Gastroesophageal sphincter (tissue), 4 donors: Measurements from ENCODE around the gene SESTD1. TPM values are rescaled to one million over a fixed set of nuclear protein-coding genes. Genes with fewer than 3 reads are reported as not detected.

ENCODE experiments used
- ATAC-seq: fragments of 150-250 bp; one replicate; pipeline ENCODE4 v1.9.1; 2016; ENCODE audit warnings: mild to moderate bottlenecking, moderate library complexity
- H3K27ac ChIP-seq, 4 donors: fragments of 200-600 bp; sonication (generic) in 3 of 4; 1 replicate in 3 of 4; 2 replicates in 1 of 4; pipeline ENCODE4 v1.5.1; 2016 to 2019
- H3K27me3 ChIP-seq: fragments of 200-600 bp; sonication (generic); one replicate; pipeline ENCODE4 v1.5.1; 2019
- H3K36me3 ChIP-seq, 2 donors: fragments of 200-600 bp; sonication (generic); one replicate each; pipeline ENCODE4 v1.5.1; 2019; ENCODE audit warnings: control low read depth in 1 of 2
- H3K4me1 ChIP-seq, 3 donors: fragments of 200-600 bp; sonication (generic); 1 replicate in 2 of 3; 2 replicates in 1 of 3; pipeline ENCODE4 v1.5.1; 2016 to 2019; ENCODE audit warnings: control low read depth in 2 of 3
- H3K4me3 ChIP-seq, 2 donors: fragments of 200-600 bp; sonication (generic); one replicate each; pipeline ENCODE4 v1.5.1; 2019; ENCODE audit warnings: mild to moderate bottlenecking in 1 of 2, moderate library complexity in 1 of 2
- H3K9me3 ChIP-seq, 3 donors: fragments of 200-600 bp; sonication (generic); one replicate each; pipeline ENCODE4 v1.5.1; 2017 to 2019; ENCODE audit warnings: control low read depth in 2 of 3
- CTCF ChIP-seq, 4 experiments: fragments of 200-600 bp in 2 of 4; fragments of 450-650 bp in 2 of 4; sonication (generic) in 1 of 4; IDR thresholded peaks; one replicate each; pipeline ENCODE4 v1.5.1; 2017 to 2019; ENCODE audit warnings: antibody characterized with exemption in 4 of 4, mild to moderate bottlenecking in 2 of 4, moderate library complexity in 2 of 4
- EP300 ChIP-seq: sonication (generic); formaldehyde crosslinking; IDR thresholded peaks from one replicate; pipeline ENCODE4 v1.6.1; 2017; ENCODE audit warnings: antibody characterized with exemption, mild to moderate bottlenecking
- POLR2A ChIP-seq, 2 donors: fragments of 450-650 bp; IDR thresholded peaks; one replicate each; pipeline ENCODE4 v1.6.1; 2017; ENCODE audit warnings: antibody characterized with exemption in 2 of 2, mild to moderate bottlenecking in 2 of 2, moderate library complexity in 1 of 2
- POLR2AphosphoS5 ChIP-seq: sonication (generic); formaldehyde crosslinking; IDR thresholded peaks from one replicate; pipeline ENCODE4 v1.6.1; 2017; ENCODE audit warnings: antibody characterized with exemption
- WGBS, 2 donors: methylation state at CpG; one replicate each; pipeline ENCODE4 v1.1.5; 2018; ENCODE audit warnings: low coverage in 1 of 2; 5-methylcytosine and 5-hydroxymethylcytosine counted together
- total RNA-seq, 4 donors: library from RNA; depleted of rRNA; stranded (reverse); fragments of >200 nt; gene quantifications; one replicate each; pipeline ENCODE4 v1.1.0, GENCODE V29; 2016

The SESTD1 gene
- total RNA-seq, 4 donors from 2014 or later = 47.9 to 103 (median 68.5) TPM

DNA sequence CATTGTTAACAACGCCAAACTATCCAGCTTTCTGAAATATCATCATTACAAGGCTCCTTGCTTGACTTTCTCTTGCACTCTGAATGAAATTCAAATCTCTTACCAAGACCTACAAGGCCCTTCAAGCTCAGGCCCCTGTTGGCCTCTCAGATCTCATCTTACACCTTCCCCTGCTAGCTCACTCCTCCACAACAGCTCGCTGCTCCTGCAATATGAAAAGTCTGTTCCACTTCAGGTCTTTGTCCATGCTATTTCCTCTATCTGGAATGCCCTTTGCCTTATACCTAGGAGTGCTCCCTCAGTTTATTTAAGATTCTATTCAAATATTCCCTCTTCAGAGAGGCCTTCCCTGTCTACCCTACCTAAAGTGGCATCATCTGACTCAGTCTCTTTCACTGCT lies 91.7 kb downstream of the SESTD1 start:
- H3K9me3 ChIP-seq = no peaks in the 10 kb centered on the region
- peaks cover 0 to 15% (median 0%) of the 10 kb centered on the region in 3 donors for H3K4me1 ChIP-seq
- TF ChIP-seq POLR2A (IDR thresholded peaks at IDR 0.05) (no peak), CTCF (IDR thresholded peaks at IDR 0.05) (no peak), POLR2AphosphoS5 (no peak), EP300 (no peak)
- no peaks in the 10 kb centered on the region for H3K27me3 ChIP-seq
- H3K4me3 ChIP-seq = no peak overlapping the region
- no peak for ATAC-seq
- whole genome bisulfite sequencing, 2 donors = 94 to 100% methylated on average over 2 of the region's 2 CpGs
- peaks cover 0 to 37% of the 10 kb centered on the region in 2 donors for H3K36me3 ChIP-seq
- H3K27ac ChIP-seq = no peak overlapping the region

DNA sequence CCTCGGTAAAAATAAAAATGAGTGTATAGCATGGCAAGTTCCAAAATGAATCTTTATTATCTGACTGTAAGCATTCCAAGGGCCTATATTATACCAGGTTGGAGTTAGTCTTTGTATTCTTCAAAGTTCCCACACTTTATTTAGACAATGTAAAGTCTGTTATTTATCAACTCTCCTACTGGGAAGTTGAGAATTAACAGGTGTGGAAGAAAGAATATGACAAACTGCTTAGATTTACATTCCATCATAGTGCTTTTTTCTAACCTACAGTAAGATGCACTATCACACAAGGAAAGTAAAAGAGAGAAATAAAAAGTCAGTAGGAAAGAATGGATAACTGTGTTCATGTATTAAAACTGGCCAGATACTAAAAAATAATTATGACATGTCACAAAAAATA lies 93.3 kb downstream of the SESTD1 start:
- Histone ChIP-seq H3K27me3 (no peaks in the 10 kb centered on the region), H3K36me3 (peaks cover 0 to 50% of the 10 kb centered on the region in 2 donors), H3K27ac (no peak overlapping the region), H3K9me3 (no peaks in the 10 kb centered on the region), H3K4me3 (no peak overlapping the region), H3K4me1 (peaks cover 0 to 4% (median 0%) of the 10 kb centered on the region in 3 donors)
- 23 to 41% methylated on average over 1 of the region's 1 CpG for WGBS, 2 donors
- TF ChIP-seq POLR2AphosphoS5 (no peak), POLR2A (IDR thresholded peaks at IDR 0.05) (no peak), EP300 (no peak)
- ATAC-seq = no peak

GRCh38 chr2:179170901-179171300 lies 93.7 kb downstream of the SESTD1 start:
- ATAC-seq = no peak
- Histone ChIP-seq H3K27ac (no peak overlapping the region), H3K9me3 (no peaks in the 10 kb centered on the region), H3K4me3 (no peak overlapping the region), H3K4me1 (peaks cover 0 to 4% (median 0%) of the 10 kb centered on the region in 3 donors), H3K27me3 (no peaks in the 10 kb centered on the region), H3K36me3 (peaks cover 0 to 46% of the 10 kb centered on the region in 2 donors)
- 69 to 91% methylated on average over 1 of the region's 1 CpG for WGBS, 2 donors
- TF ChIP-seq CTCF (IDR thresholded peaks at IDR 0.05) = no peak
- no peak for TF ChIP-seq POLR2A (IDR thresholded peaks at IDR 0.05)
- no peak for TF ChIP-seq EP300
- TF ChIP-seq POLR2AphosphoS5 = no peak

DNA sequence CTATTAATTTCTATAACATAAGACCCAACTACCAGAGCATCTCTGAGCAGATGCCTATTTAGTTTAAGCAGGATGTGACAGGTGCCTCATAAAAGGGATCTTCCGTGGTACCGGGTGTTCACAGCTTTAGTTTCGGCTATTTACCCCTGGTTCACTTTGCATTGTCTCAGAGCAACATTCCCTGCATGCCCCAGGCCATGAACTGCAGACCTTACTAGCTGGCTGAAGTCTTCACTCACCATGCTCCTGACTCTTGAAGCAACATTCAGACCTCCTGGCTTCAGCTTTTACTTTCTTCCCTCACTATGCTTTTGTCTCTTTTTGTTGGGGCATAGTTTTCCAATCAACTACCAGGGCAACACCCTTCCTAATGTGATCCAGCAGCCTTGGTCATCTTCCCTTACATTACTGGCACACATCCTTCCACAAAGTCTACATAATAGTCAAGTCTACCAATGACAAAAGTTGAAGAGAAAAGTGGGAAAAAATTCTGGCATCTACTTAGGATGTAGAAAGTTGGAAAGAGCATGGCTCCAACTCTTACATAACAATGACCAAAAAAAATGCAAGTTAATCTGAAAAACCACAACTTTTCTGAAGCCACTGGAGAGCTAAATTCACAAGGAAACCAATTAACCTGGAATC lies 99.2 kb downstream of the SESTD1 start:
- Histone ChIP-seq H3K27ac (no peak overlapping the region), H3K9me3 (no peaks in the 10 kb centered on the region), H3K27me3 (no peaks in the 10 kb centered on the region), H3K4me3 (no peak overlapping the region), H3K36me3 (peaks cover 0 to 65% of the 10 kb centered on the region in 2 donors), H3K4me1 (no peaks in the 10 kb centered on the region)
- no peak for ATAC-seq
- WGBS, 2 donors = 91 to 100% methylated on average over 3 of the region's 3 CpGs
- no peak for TF ChIP-seq EP300
- no peak for TF ChIP-seq POLR2A (IDR thresholded peaks at IDR 0.05)
- no peak for TF ChIP-seq POLR2AphosphoS5
- no peak for TF ChIP-seq CTCF (IDR thresholded peaks at IDR 0.05)

DNA sequence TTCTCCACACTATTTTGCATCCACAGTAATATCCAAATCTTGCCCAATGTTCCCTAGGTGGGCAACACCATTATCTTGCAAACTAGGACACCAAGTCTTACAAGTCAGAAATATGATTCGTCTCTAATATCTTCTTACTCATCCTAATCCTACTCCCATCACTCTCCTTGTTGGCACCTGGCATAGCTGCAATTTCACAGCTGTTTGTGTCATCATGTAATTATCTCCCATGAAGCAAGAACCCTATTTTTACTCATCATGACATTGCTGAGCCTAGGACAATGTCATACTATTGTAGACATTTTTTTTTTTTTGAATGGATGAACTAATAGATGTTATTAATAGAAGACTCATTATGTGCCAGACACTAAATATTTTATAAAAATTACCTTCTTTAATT lies 123.4 kb downstream of the SESTD1 start:
- peaks cover 0 to 60% of the 10 kb centered on the region in 2 donors for H3K36me3 ChIP-seq

More for the DNA sequence above, 123.4 kb downstream of the SESTD1 start:
- ATAC-seq = no peak
- no peaks in the 10 kb centered on the region for H3K9me3 ChIP-seq
- TF ChIP-seq CTCF (IDR thresholded peaks at IDR 0.05) = no peak
- TF ChIP-seq POLR2A (IDR thresholded peaks at IDR 0.05) = no peak
- no peak for TF ChIP-seq EP300
- no peak overlapping the region for H3K4me3 ChIP-seq
- H3K27me3 ChIP-seq = no peaks in the 10 kb centered on the region
- 100% methylated on average over 1 of the region's 1 CpG for WGBS, 2 donors
- H3K4me1 ChIP-seq = peaks cover 0 to 8% (median 0%) of the 10 kb centered on the region in 3 donors
- no peak overlapping the region for H3K27ac ChIP-seq
